ENCODE results near the gene THOC5.

Gene THOC5

DNA sequence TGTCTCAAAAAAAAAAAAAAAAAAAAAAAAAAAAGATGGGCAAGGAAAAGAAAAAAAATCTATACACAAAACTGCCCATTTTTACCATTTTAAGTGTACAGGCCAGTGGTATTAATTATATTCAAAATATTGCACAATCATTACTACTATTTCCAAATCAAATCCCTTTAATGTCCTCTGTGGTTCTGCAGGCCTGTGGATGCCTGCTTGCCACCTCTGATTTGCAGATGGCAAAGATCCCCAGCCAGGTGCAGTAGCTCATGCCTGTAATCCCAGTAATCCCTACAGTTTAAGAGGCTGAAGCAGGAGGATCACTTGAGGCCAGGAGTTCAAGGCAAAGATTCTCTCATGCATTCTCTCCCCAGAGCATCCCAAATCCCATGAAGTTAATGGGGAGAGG is 95.0 kb downstream of the THOC5 start:
- TF ChIP-seq ZNF133 (tag by site-specific recombination; IDR thresholded peaks at IDR 0.05) (no peak), INSM2 (tag by site-specific recombination; IDR thresholded peaks at IDR 0.05) (no peak), SCRT2 (tag by site-specific recombination; IDR thresholded peaks at IDR 0.05) (no peak), ZNF660 (tag by site-specific recombination; IDR thresholded peaks at IDR 0.05) (no peak), ZNF221 (tag by site-specific recombination; IDR thresholded peaks at IDR 0.05; ENCODE audit: borderline replicate concordance) (no peak), ZBTB1 (tag by site-specific recombination; IDR thresholded peaks at IDR 0.05) (no peak), ZNF785 (tag by site-specific recombination; IDR thresholded peaks at IDR 0.05) (no peak), GFI1B (tag by site-specific recombination; IDR thresholded peaks at IDR 0.05) (no peak), ZNF404 (tag by site-specific recombination; IDR thresholded peaks at IDR 0.05) (no peak), REST (tag by site-specific recombination; IDR thresholded peaks at IDR 0.05) (no peak), ZNF16 (tag by site-specific recombination; IDR thresholded peaks at IDR 0.05; ENCODE audit: low read depth) (no peak), ZNF426 (tag by site-specific recombination; IDR thresholded peaks at IDR 0.05) (no peak), RBAK (tag by site-specific recombination; IDR thresholded peaks at IDR 0.05) (no peak), ZNF747 (tag by site-specific recombination; IDR thresholded peaks at IDR 0.05) (no peak), ZNF140 (tag by site-specific recombination; IDR thresholded peaks at IDR 0.05) (no peak)
- TF ChIP-seq, protein P1, sequence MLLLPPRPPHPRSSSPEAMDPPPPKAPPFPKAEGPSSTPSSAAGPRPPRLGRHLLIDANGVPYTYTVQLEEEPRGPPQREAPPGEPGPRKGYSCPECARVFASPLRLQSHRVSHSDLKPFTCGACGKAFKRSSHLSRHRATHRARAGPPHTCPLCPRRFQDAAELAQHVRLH (tag by site-specific recombination; IDR thresholded peaks at IDR 0.05): no peak
- TF ChIP-seq, protein P2, sequence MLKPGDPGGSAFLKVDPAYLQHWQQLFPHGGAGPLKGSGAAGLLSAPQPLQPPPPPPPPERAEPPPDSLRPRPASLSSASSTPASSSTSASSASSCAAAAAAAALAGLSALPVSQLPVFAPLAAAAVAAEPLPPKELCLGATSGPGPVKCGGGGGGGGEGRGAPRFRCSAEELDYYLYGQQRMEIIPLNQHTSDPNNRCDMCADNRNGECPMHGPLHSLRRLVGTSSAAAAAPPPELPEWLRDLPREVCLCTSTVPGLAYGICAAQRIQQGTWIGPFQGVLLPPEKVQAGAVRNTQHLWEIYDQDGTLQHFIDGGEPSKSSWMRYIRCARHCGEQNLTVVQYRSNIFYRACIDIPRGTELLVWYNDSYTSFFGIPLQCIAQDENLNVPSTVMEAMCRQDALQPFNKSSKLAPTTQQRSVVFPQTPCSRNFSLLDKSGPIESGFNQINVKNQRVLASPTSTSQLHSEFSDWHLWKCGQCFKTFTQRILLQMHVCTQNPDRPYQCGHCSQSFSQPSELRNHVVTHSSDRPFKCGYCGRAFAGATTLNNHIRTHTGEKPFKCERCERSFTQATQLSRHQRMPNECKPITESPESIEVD (tag by site-specific recombination; IDR thresholded peaks at IDR 0.05): no peak
- Histone ChIP-seq H3K36me3 (ENCODE audit: control insufficient read depth in 2 of 2, insufficient read depth in 1 of 2, low read length in 2 of 2) (no peaks in the 10 kb centered on the region), H3K9me3 (ENCODE audit: control insufficient read depth, insufficient read depth, low read depth, low read length) (no peaks in the 10 kb centered on the region), H3K27ac (ENCODE audit: extremely low read depth, low read depth, low read length) (no peak overlapping the region), H3K4me1 (ENCODE audit: control insufficient read depth, insufficient read depth, low read length) (no peaks in the 10 kb centered on the region), H3K4me3 (ENCODE audit: low read depth, low read length) (no peak overlapping the region)
- ChIA-PET CTCF (interaction anchor here (1.0 to 2.4 kb wide), 2 partner anchors 11 to 13 kb away, joined by 5 to 12 read pairs; no protein-coding TSS in a partner anchor), POLR2A (no interaction called here)

GRCh38 chr22:29457730-29458129 is 95.8 kb downstream of the THOC5 start:
- POLR2A ChIA-PET: interaction anchor here (0.6 to 1.0 kb wide), 2 partner anchors 12 to 46 kb away, joined by 3 read pairs; no protein-coding TSS in a partner anchor
- TF ChIP-seq ZBTB20 (tag by site-specific recombination; IDR thresholded peaks at IDR 0.05): peak; percentile 68
- TF ChIP-seq, protein P3, sequence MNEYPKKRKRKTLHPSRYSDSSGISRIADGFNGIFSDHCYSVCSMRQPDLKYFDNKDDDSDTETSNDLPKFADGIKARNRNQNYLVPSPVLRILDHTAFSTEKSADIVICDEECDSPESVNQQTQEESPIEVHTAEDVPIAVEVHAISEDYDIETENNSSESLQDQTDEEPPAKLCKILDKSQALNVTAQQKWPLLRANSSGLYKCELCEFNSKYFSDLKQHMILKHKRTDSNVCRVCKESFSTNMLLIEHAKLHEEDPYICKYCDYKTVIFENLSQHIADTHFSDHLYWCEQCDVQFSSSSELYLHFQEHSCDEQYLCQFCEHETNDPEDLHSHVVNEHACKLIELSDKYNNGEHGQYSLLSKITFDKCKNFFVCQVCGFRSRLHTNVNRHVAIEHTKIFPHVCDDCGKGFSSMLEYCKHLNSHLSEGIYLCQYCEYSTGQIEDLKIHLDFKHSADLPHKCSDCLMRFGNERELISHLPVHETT (tag by site-specific recombination; IDR thresholded peaks at IDR 0.05): no peak
- no peak for TF ChIP-seq YY1 (tag by site-specific recombination; IDR thresholded peaks at IDR 0.05)
- TF ChIP-seq, protein P1 (tag by site-specific recombination; IDR thresholded peaks at IDR 0.05): no peak
- no peak for TF ChIP-seq KLF10 (tag by site-specific recombination; IDR thresholded peaks at IDR 0.05)
- no peak for TF ChIP-seq ZNF843 (tag by site-specific recombination; IDR thresholded peaks at IDR 0.05)
- TF ChIP-seq ZNF776 (tag by site-specific recombination; IDR thresholded peaks at IDR 0.05; ENCODE audit: borderline replicate concordance): no peak
- TF ChIP-seq ZBTB17 (tag by site-specific recombination; IDR thresholded peaks at IDR 0.05): peak; percentile 67
- no peak for TF ChIP-seq ZNF777 (tag by site-specific recombination; IDR thresholded peaks at IDR 0.05; ENCODE audit: borderline replicate concordance)
- TF ChIP-seq ZNF157 (tag by site-specific recombination; IDR thresholded peaks at IDR 0.05): no peak

More at GRCh38 chr22:29457730-29458129, 95.8 kb downstream of the THOC5 start:
- CTCF ChIA-PET: interaction anchor here (0.7 to 1.1 kb wide), 5 partner anchors 12 to 98 kb away, joined by 3 to 5 read pairs (median 3); partner anchors contain the start of gene THOC5
- H3K9me3 ChIP-seq (ENCODE audit: control insufficient read depth, insufficient read depth, low read depth, low read length): no peaks in the 10 kb centered on the region
- H3K4me3 ChIP-seq (ENCODE audit: low read depth, low read length): no peak overlapping the region
- no peak overlapping the region for H3K27ac ChIP-seq (ENCODE audit: extremely low read depth, low read depth, low read length)
- H3K4me1 ChIP-seq (ENCODE audit: control insufficient read depth, insufficient read depth, low read length): no peaks in the 10 kb centered on the region
- no peaks in the 10 kb centered on the region for H3K36me3 ChIP-seq (ENCODE audit: control insufficient read depth in 2 of 2, insufficient read depth in 1 of 2, low read length in 2 of 2)

All from HEK293 (cell line).